ENCODE measurements around the gene ADPRS.
A peak's percentile ranks its signal among the peaks of the same experiment; 100 is the strongest.

Gene ADPRS

DNA sequence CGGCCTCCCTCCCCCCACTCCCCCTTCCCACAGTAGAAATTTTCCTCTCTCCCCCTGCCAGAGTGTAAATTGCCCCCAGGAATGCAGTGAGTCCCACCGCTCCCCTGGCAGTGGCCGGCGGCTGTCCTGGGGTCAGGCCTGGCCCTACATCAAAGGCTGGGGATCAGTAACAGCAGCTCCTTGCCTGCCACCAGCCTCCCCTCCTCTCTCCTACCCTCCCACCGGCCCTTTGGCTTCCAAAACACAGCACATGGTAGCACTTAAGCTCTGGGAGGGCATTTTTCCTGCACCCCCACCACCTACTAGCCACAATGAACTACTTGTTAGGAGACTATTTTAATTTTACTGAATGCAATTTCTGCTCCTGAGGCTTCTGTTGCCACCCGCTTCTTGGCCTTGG lies 45.3 kb downstream of the ADPRS start:
- DNase-seq (ENCODE audit: low spot score) = no peak
- peak overlapping the region; percentile 84 for H3K27ac ChIP-seq
- ChIA-PET POLR2A (ENCODE audit: low non-redundant PET) (interaction anchor here (0.7 kb wide), 1 partner anchor 253 kb away, joined by 3 read pairs; no protein-coding TSS in a partner anchor), CTCF (interaction anchor here (0.7 to 1.7 kb wide), 5 partner anchors 15 to 1191 kb away, joined by 3 to 9 read pairs (median 5); no protein-coding TSS in a partner anchor)
- TF ChIP-seq, protein P1, sequence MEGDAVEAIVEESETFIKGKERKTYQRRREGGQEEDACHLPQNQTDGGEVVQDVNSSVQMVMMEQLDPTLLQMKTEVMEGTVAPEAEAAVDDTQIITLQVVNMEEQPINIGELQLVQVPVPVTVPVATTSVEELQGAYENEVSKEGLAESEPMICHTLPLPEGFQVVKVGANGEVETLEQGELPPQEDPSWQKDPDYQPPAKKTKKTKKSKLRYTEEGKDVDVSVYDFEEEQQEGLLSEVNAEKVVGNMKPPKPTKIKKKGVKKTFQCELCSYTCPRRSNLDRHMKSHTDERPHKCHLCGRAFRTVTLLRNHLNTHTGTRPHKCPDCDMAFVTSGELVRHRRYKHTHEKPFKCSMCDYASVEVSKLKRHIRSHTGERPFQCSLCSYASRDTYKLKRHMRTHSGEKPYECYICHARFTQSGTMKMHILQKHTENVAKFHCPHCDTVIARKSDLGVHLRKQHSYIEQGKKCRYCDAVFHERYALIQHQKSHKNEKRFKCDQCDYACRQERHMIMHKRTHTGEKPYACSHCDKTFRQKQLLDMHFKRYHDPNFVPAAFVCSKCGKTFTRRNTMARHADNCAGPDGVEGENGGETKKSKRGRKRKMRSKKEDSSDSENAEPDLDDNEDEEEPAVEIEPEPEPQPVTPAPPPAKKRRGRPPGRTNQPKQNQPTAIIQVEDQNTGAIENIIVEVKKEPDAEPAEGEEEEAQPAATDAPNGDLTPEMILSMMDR (conservative IDR thresholded peaks at IDR 0.05; ENCODE audit: low read depth) = no peak

DNA sequence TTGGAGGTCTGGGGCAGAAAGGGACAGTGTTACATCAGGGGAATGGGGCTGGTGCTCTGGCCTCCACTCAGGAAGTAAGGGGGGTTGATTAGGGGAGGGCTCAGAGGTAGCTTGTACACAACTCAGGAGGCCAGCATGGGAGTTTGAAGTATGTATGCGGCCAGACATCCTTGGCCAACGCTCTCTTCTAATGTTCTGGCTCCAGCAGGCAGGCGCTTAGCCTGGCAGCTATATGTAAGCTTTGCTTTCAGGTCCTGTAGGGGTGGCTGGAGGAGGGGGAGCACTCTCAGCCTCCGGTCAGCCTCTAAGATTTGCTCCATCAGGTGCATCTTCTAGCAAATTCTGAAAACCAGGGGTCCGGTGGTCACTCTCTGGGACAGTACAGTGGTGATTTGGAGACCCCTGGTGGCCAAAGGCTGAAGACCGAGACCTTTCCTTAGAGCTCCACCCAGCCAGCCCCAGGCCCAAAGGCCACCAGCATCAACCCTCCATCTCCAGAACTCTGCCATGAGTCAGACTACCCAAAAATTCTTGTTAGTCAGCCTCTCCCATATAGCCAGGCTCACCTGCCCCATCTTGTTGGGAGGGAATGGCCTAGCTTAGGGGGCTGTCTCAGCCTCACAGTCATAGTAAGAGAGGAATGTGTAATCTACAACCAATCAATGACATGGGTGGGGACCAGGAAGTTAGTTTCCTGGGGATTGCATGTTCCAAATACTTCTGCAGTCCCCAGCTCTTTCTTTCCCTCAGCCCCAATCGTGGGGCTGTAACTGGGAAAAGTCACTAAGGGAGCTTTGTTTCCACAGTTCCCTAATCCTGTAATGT lies 46.0 kb downstream of the ADPRS start:
- POLR2A ChIA-PET (ENCODE audit: low non-redundant PET) = interaction anchor here (0.6 kb wide), 1 partner anchor 26 kb away, joined by 7 read pairs; no protein-coding TSS in a partner anchor
- H3K27ac ChIP-seq = peak overlapping the region; percentile 84
- TF ChIP-seq, protein P1 (conservative IDR thresholded peaks at IDR 0.05; ENCODE audit: low read depth) = no peak; the same call in 1 of the 2 replicates
- DNase-seq (ENCODE audit: low spot score) = peak; percentile 94
- CTCF ChIA-PET = interaction anchor here (0.6 to 1.7 kb wide), 11 partner anchors 13 to 1191 kb away, joined by 3 to 9 read pairs (median 4); no protein-coding TSS in a partner anchor

DNA sequence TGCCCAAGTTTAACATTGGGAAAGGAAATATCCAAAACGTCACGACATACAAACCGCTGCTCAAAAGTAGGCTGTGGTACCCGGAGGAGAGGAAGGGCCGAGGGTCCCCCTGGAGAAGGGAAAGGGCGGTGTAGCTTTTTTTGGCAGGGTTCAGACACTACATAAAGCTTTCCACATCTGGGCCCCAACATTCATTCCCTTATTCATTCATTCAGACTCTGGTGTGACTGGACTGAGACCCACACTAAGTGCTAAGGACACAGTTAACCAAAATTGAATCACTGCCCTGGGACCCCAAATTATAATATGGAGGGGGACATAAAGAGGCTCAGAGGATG lies 46.6 kb downstream of the ADPRS start:
- DNase-seq (ENCODE audit: low spot score) = no peak
- ChIA-PET POLR2A (ENCODE audit: low non-redundant PET) (no interaction called here), CTCF (interaction anchor here (0.6 to 1.7 kb wide), 9 partner anchors 12 to 68 kb away, joined by 3 to 9 read pairs (median 4); no protein-coding TSS in a partner anchor)
- H3K27ac ChIP-seq = peak overlapping the region; percentile 84
- TF ChIP-seq, protein P1 (conservative IDR thresholded peaks at IDR 0.05; ENCODE audit: low read depth) = no peak

- POLR2A ChIA-PET (ENCODE audit: low non-redundant PET) = no interaction called here
- H3K27ac ChIP-seq = peak overlapping the region; percentile 84
- DNase-seq (ENCODE audit: low spot score) = no peak
- CTCF ChIA-PET = no interaction called here
- TF ChIP-seq, protein P1 (conservative IDR thresholded peaks at IDR 0.05; ENCODE audit: low read depth) = no peak
Observed at GRCh38 chr1:36135796-36136195, 47.1 kb downstream of the ADPRS start.

- peak; percentile 74 for DNase-seq (ENCODE audit: low spot score)
- TF ChIP-seq, protein P1 (conservative IDR thresholded peaks at IDR 0.05; ENCODE audit: low read depth) = no peak
- H3K27ac ChIP-seq = peak overlapping the region; percentile 84
- CTCF ChIA-PET = interaction anchor here (0.6 kb wide), 1 partner anchor 33 kb away, joined by 3 read pairs; no protein-coding TSS in a partner anchor
- POLR2A ChIA-PET (ENCODE audit: low non-redundant PET) = no interaction called here
Observed at GRCh38 chr1:36136535-36136934, 47.8 kb downstream of the ADPRS start.

DNA sequence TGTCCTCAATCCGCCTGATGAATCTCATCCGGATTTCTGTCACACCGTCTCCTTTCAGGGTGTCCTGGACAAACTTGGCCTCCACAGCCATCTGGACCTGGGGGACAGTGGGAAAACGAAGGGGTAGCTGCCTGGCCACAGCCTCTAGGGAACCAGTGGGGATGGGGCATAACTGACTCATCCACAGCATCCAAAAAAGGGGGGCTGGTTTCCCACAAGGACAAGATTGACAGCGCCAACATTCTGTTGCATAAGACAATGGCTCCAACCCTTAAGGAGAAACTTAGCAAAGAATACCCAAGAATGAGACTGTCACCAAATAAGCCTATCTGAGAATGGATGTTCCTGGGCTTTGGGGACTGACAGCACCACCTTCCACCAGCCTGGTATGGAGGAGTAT lies 48.5 kb downstream of the ADPRS start:
- POLR2A ChIA-PET (ENCODE audit: low non-redundant PET) = no interaction called here
- TF ChIP-seq, protein P1 (conservative IDR thresholded peaks at IDR 0.05; ENCODE audit: low read depth) = no peak
- CTCF ChIA-PET = interaction anchor here (0.6 kb wide), 1 partner anchor 32 kb away, joined by 3 read pairs; no protein-coding TSS in a partner anchor
- peak overlapping the region; percentile 84 for H3K27ac ChIP-seq
- no peak for DNase-seq (ENCODE audit: low spot score)
